ENCODE data around the gene DENND2C. TPM values are rescaled to one million over a fixed set of nuclear protein-coding genes. Genes with fewer than 3 reads are reported as not detected.

The DENND2C gene
- total and polyA plus RNA-seq, 2 of the 13 experiments (the other 11 are each of a cell fraction or from before 2014, with no cell fraction given) = 0.08 to 0.33 TPM

DNA sequence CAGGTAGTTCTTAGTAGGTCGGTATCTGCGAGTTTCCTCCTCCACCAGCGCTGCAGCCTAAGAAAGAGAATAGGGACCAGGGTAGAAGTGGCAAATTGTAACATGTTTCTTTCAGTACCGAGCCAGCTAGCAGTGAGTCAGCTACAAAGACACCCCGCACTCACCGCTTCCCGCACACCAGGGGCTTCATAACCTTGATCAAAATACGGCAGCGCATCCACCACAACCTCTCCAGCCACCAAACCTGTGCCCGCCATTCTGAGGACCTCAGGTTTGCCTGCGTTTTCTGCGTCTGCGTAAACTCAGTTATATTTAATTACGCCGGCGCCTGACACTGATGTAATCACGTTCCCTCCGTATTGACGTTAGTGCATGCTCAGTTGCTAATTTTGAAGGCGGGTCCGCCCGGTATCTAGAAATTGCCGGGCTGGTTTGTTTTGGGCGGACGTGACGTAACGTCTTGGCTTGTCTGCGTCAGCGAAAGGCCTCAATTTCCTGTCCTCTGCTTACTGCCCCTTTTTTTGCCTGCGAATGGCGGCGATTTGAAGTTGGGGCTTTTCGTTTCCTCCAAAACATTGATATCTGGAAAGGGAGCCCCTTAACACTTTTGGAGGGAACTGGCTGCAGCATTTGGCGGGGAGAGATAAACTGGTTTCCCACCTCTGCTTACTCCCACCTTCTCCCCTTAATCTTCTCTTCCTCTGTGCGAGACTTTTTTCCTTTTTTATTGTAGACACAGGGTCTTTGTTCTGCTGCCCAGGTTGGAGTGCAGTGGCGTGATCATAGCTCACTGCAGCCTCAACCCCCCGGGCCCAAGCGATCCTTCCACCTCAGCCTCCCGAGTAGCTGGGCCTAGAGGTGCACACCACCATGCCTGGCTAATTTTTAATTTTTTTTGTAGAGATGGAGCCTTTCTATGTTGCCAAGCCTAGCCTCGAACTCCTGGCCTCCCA is 88.2 kb downstream of the DENND2C start, which contains the start of gene BCAS2 (continued):
- TF ChIP-seq ZNF138 (CRISPR knock-in tag; IDR thresholded peaks at IDR 0.05; ENCODE audit: low read depth) = no peak
- TF ChIP-seq ZNF761 (CRISPR knock-in tag; conservative IDR thresholded peaks at IDR 0.05) = no peak
- no peak for TF ChIP-seq MED8 (CRISPR knock-in tag; IDR thresholded peaks at IDR 0.05; ENCODE audit: insufficient replicate concordance)
- TF ChIP-seq NFKBIZ (CRISPR knock-in tag; IDR thresholded peaks at IDR 0.05) = no peak
- TF ChIP-seq, protein P1, sequence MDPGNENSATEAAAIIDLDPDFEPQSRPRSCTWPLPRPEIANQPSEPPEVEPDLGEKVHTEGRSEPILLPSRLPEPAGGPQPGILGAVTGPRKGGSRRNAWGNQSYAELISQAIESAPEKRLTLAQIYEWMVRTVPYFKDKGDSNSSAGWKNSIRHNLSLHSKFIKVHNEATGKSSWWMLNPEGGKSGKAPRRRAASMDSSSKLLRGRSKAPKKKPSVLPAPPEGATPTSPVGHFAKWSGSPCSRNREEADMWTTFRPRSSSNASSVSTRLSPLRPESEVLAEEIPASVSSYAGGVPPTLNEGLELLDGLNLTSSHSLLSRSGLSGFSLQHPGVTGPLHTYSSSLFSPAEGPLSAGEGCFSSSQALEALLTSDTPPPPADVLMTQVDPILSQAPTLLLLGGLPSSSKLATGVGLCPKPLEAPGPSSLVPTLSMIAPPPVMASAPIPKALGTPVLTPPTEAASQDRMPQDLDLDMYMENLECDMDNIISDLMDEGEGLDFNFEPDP (CRISPR knock-in tag; conservative IDR thresholded peaks at IDR 0.05) = no peak
- no peak for TF ChIP-seq IKZF4 (CRISPR knock-in tag; IDR thresholded peaks at IDR 0.05; ENCODE audit: borderline replicate concordance, low read depth, not compliant biosample characterization)
- peak; percentile 55 for TF ChIP-seq ERF (CRISPR knock-in tag; IDR thresholded peaks at IDR 0.05)
- TF ChIP-seq TCF7L2 (IDR thresholded peaks at IDR 0.05; ENCODE audit: low read depth, low read length) = no peak
- 0 out of 2 replicates have a peak, but pooled peaks have one; percentile 44 for TF ChIP-seq MAF1 (CRISPR knock-in tag; IDR thresholded peaks at IDR 0.05; ENCODE audit: borderline replicate concordance)
- TF ChIP-seq JUNB (CRISPR knock-in tag; IDR thresholded peaks at IDR 0.05; ENCODE audit: borderline replicate concordance) = no peak
- no peak for TF ChIP-seq ZNF121 (CRISPR knock-in tag; IDR thresholded peaks at IDR 0.05)
- TF ChIP-seq XBP1 (CRISPR knock-in tag; IDR thresholded peaks at IDR 0.05) = no peak
- TF ChIP-seq SCMH1 (CRISPR knock-in tag; IDR thresholded peaks at IDR 0.05; ENCODE audit: borderline replicate concordance) = no peak
- no peak for TF ChIP-seq MEIS2 (CRISPR knock-in tag; IDR thresholded peaks at IDR 0.05)
- TF ChIP-seq ZNF501 (CRISPR knock-in tag; IDR thresholded peaks at IDR 0.05) = peak; percentile 79
- TF ChIP-seq ZZZ3 (CRISPR knock-in tag; IDR thresholded peaks at IDR 0.05; ENCODE audit: borderline replicate concordance) = no peak; the same call in 1 of the 2 replicates
- peak; percentile 45; the same call in 1 of the 2 replicates for TF ChIP-seq ZFP36L1 (CRISPR knock-in tag; IDR thresholded peaks at IDR 0.05)
- no peak; the same call in 1 of the 2 replicates for TF ChIP-seq SATB2 (CRISPR knock-in tag; IDR thresholded peaks at IDR 0.05)
- no peak for TF ChIP-seq FOXP1 (IDR thresholded peaks at IDR 0.05)
- no peak for TF ChIP-seq FOXP1 (CRISPR knock-in tag; IDR thresholded peaks at IDR 0.05)
- TF ChIP-seq SRY (CRISPR knock-in tag; IDR thresholded peaks at IDR 0.05) = no peak
- peak; percentile 50; the same call in 1 of the 2 replicates for TF ChIP-seq GATA4 (IDR thresholded peaks at IDR 0.05; ENCODE audit: borderline replicate concordance, low read depth)
- TF ChIP-seq MBD4 (IDR thresholded peaks at IDR 0.05; ENCODE audit: borderline replicate concordance, low read length) = no peak
- TF ChIP-seq TOPORS (CRISPR knock-in tag; IDR thresholded peaks at IDR 0.05) = peak; percentile 56; the same call in 1 of the 2 replicates
- TF ChIP-seq, protein P2, sequence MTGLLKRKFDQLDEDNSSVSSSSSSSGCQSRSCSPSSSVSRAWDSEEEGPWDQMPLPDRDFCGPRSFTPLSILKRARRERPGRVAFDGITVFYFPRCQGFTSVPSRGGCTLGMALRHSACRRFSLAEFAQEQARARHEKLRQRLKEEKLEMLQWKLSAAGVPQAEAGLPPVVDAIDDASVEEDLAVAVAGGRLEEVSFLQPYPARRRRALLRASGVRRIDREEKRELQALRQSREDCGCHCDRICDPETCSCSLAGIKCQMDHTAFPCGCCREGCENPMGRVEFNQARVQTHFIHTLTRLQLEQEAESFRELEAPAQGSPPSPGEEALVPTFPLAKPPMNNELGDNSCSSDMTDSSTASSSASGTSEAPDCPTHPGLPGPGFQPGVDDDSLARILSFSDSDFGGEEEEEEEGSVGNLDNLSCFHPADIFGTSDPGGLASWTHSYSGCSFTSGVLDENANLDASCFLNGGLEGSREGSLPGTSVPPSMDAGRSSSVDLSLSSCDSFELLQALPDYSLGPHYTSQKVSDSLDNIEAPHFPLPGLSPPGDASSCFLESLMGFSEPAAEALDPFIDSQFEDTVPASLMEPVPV (CRISPR knock-in tag; IDR thresholded peaks at IDR 0.05) = 0 out of 2 replicates have a peak, but pooled peaks have one; percentile 51
- no peak for TF ChIP-seq ZNF124 (CRISPR knock-in tag; IDR thresholded peaks at IDR 0.05)
- TF ChIP-seq PRPF4 (IDR thresholded peaks at IDR 0.05; ENCODE audit: low read depth, low read length, poor library complexity, severe bottlenecking) = no peak
- TF ChIP-seq ZFP36L2 (CRISPR knock-in tag; IDR thresholded peaks at IDR 0.05) = no peak
- TF ChIP-seq SP140L (CRISPR knock-in tag; IDR thresholded peaks at IDR 0.05; ENCODE audit: borderline replicate concordance) = no peak
- peak; percentile 65; a peak in 3 of 4 replicates for TF ChIP-seq MAFK (conservative IDR thresholded peaks at IDR 0.05 in 1 of 2, IDR thresholded peaks at IDR 0.05 in 1 of 2; ENCODE audit: low read length in 2 of 2)
